ENCODE data around the gene PLCH1.

- TF ChIP-seq POLR2A (IDR thresholded peaks at IDR 0.05; ENCODE audit: low read depth, low read length) (no peak), CTCF (IDR thresholded peaks at IDR 0.05 in 2 of 3, conservative IDR thresholded peaks at IDR 0.05 in 1 of 3; ENCODE audit: control insufficient read depth in 2 of 3, extremely low read depth in 1 of 3, insufficient read depth in 1 of 3, low read depth in 3 of 3, low read length in 3 of 3) (no peak), ATF3 (IDR thresholded peaks at IDR 0.05; ENCODE audit: borderline replicate concordance, extremely low read depth, low read depth, low read length) (no peak), GABPA (IDR thresholded peaks at IDR 0.05; ENCODE audit: low read depth) (no peak), FOS (IDR thresholded peaks at IDR 0.05; ENCODE audit: borderline replicate concordance, extremely low read depth, insufficient read length) (no peak), YY1 (IDR thresholded peaks at IDR 0.05; ENCODE audit: low read depth, low read length) (no peak), SP1 (IDR thresholded peaks at IDR 0.05; ENCODE audit: low read depth, low read length) (no peak), CEBPZ (IDR thresholded peaks at IDR 0.05; ENCODE audit: low read depth, low read length) (no peak)
Measured at GRCh38 chr3:155494332-155494731, 250.5 kb downstream of the PLCH1 start.
